ENCODE measurements around the gene MBD3L3. TPM values are rescaled to one million over a fixed set of nuclear protein-coding genes. Genes with fewer than 3 reads are reported as not detected.
A peak's percentile ranks its signal among the peaks of the same experiment; 100 is the strongest.

Gene MBD3L3
- total RNA-seq, 1 experiment from 2014 or later: not detected

- ChIA-PET CTCF (no interaction called here), POLR2A (no interaction called here)
- Mint-ChIP-seq H3K36me3 (ENCODE audit: insufficient read depth, unreplicated experiment) (no peaks in the 10 kb centered on the region), H3K9me3 (ENCODE audit: unreplicated experiment) (no peaks in the 10 kb centered on the region), H3K27me3 (ENCODE audit: insufficient read depth, unreplicated experiment) (no peaks in the 10 kb centered on the region), H3K4me1 (ENCODE audit: low read depth, unreplicated experiment) (no peaks in the 10 kb centered on the region), H3K27ac (ENCODE audit: unreplicated experiment) (no peak overlapping the region), H3K4me3 (ENCODE audit: unreplicated experiment) (no peak overlapping the region)
- Histone ChIP-seq H3K4me1 (no peaks in the 10 kb centered on the region), H3K4me3 (ENCODE audit: low read depth, low read length) (no peak overlapping the region), H3K36me3 (ENCODE audit: control insufficient read depth, insufficient read depth, low read length) (no peaks in the 10 kb centered on the region), H3K9me3 (0 out of 2 replicates have a peak, but pooled peaks cover 5% of the 10 kb centered on the region), H3K27me3 (replicated peaks; ENCODE audit: control insufficient read depth, insufficient read depth, low read length) (no peaks in the 10 kb centered on the region)
- DNase-seq: peak in 1 of 2 experiments; percentile 34
- intact Hi-C loops (cut with micrococcal nuclease; ENCODE audit: unreplicated experiment): no loop called here
- BruUV-seq (replicated peaks): no TSS peak
- TF ChIP-seq CTCF (IDR thresholded peaks at IDR 0.05; ENCODE audit: insufficient read depth in 1 of 2, low read depth in 1 of 2, low read length in 1 of 2, severe bottlenecking in 1 of 2, unreplicated experiment in 1 of 2): no peak
These were observed 47.5 kb downstream of the MBD3L3 start for GRCh38 chr19:7010722-7011593.

GRCh38 chr19:7007859-7008258 is 50.6 kb downstream of the MBD3L3 start:
- H3K4me3 ChIP-seq (ENCODE audit: low read depth, low read length): no peak overlapping the region
- Mint-ChIP-seq H3K27me3 (ENCODE audit: insufficient read depth, unreplicated experiment) (no peaks in the 10 kb centered on the region), H3K4me1 (ENCODE audit: low read depth, unreplicated experiment) (no peaks in the 10 kb centered on the region), H3K9me3 (ENCODE audit: unreplicated experiment) (no peaks in the 10 kb centered on the region), H3K36me3 (ENCODE audit: insufficient read depth, unreplicated experiment) (no peaks in the 10 kb centered on the region), H3K4me3 (ENCODE audit: unreplicated experiment) (no peak overlapping the region), H3K27ac (ENCODE audit: unreplicated experiment) (no peak overlapping the region)
- no peak for TF ChIP-seq CTCF (IDR thresholded peaks at IDR 0.05; ENCODE audit: insufficient read depth in 1 of 2, low read depth in 1 of 2, low read length in 1 of 2, severe bottlenecking in 1 of 2, unreplicated experiment in 1 of 2)
- H3K9me3 ChIP-seq: no peaks in the 10 kb centered on the region
- CTCF ChIA-PET: no interaction called here
- no peaks in the 10 kb centered on the region for H3K36me3 ChIP-seq (ENCODE audit: control insufficient read depth, insufficient read depth, low read length)
- DNase-seq: no peak
- H3K4me1 ChIP-seq: no peaks in the 10 kb centered on the region
- H3K27me3 ChIP-seq (replicated peaks; ENCODE audit: control insufficient read depth, insufficient read depth, low read length): no peaks in the 10 kb centered on the region
- no TSS peak for BruUV-seq (replicated peaks)
- intact Hi-C loops (cut with micrococcal nuclease; ENCODE audit: unreplicated experiment): no loop called here
- POLR2A ChIA-PET: no interaction called here

Other genes starting within 250 kb of the MBD3L3 start
- not detected in 2 replicates for gene ADGRE1, start 171.1 kb downstream of the MBD3L3 start, total RNA-seq (2022)
- not detected in 2 replicates for gene MBD3L2B, start 37.2 kb downstream of the MBD3L3 start, total RNA-seq (2022)
- gene MBD3L5, start 28.1 kb downstream of the MBD3L3 start, total RNA-seq (2022): not detected in 2 replicates
- not detected in 2 replicates for gene MBD3L4, start 18.5 kb downstream of the MBD3L3 start, total RNA-seq (2022)
- gene MBD3L2, start 9.4 kb downstream of the MBD3L3 start, total RNA-seq (2022): not detected in 2 replicates
- 8.3 and 8.8 TPM in 2 replicates for gene ZNF557, start 11.0 kb upstream of the MBD3L3 start, total RNA-seq (2022)
- gene INSR, start 235.7 kb upstream of the MBD3L3 start, total RNA-seq (2022): 22.6 and 23.3 TPM in 2 replicates